ENCODE results near the gene AMH.

GRCh38 chr19:2210206-2210605, 38.9 kb upstream of the AMH start:
- TF ChIP-seq CTCF (IDR thresholded peaks at IDR 0.05; ENCODE audit: low read depth, low read length): no peak
- TF ChIP-seq EZH2phosphoT487 (IDR thresholded peaks at IDR 0.05; ENCODE audit: low read depth): no peak
